Activated CD4-positive, alpha-beta T cell treated with anti-CD3 and anti-CD28 coated beads, Interleukin-2, amount 10 ng/mL, durations not matched to agents 7 days and 5 days (primary cell): ENCODE data around the gene GRK3. TPM values are rescaled to one million over a fixed set of nuclear protein-coding genes. Genes with fewer than 3 reads are reported as not detected.

ENCODE experiments used
- CTCF ChIA-PET: fragments of 350-600 bp; sonication (Branson Sonifier 250); formaldehyde crosslinking; loops from one replicate; lab custom pipeline; 2021; ENCODE audit warnings: antibody characterized with exemption; lab: Charles Lee
- POLR2A ChIA-PET: fragments of 350-600 bp; sonication (Branson Sonifier 250); formaldehyde crosslinking; loops from one replicate; lab custom pipeline; 2021; ENCODE audit warnings: antibody characterized with exemption; lab: Charles Lee
- DNase-seq: peaks from one replicate; pipeline ENCODE4 v3.0.0-alpha.2; 2020
- H3K27ac Mint-ChIP-seq: one replicate; pipeline ENCODE4 v1.8.0; 2021; ENCODE audit warnings: mild to moderate bottlenecking, moderate library complexity, mixed read lengths
- H3K27me3 Mint-ChIP-seq: one replicate; pipeline ENCODE4 v1.8.0; 2021; ENCODE audit warnings: mixed read lengths
- H3K36me3 Mint-ChIP-seq: one replicate; pipeline ENCODE4 v1.8.0; 2021; ENCODE audit warnings: low read depth, mixed read lengths
- H3K4me1 Mint-ChIP-seq: one replicate; pipeline ENCODE4 v1.8.0; 2021; ENCODE audit warnings: mixed read lengths
- H3K4me3 Mint-ChIP-seq: one replicate; pipeline ENCODE4 v1.8.0; 2021; ENCODE audit warnings: mild to moderate bottlenecking, moderate library complexity, mixed read lengths
- H3K9me3 Mint-ChIP-seq: one replicate; pipeline ENCODE4 v1.8.0; 2021; ENCODE audit warnings: mixed read lengths
- total RNA-seq, 2 experiments: library from RNA; stranded (reverse); gene quantifications; one replicate each; pipeline ENCODE4 v1.2.3, GENCODE V29; 2021

The GRK3 gene
- total RNA-seq, 2 experiments from 2014 or later: 23.4 to 24.2 TPM

DNA sequence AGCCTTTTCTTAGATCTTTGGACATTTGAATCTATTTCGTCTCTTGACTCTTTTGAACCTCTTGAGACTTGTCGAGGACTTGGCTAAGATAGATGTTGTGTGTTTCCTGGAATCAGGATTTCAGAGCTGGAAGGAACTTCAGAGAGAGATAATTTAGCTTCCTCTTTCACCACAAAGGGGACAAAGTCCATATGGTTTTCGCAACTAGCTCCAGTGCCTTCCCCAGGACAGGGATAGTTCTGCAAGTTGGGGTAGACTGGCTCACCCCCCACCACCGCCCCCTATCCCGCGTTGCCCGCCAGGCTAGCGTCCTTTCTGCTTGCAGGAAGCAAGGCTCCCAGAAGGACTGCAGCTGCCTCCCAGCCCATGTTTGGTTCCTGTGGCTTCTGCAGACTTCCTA, 101.8 kb downstream of the GRK3 start:
- Mint-ChIP-seq H3K27ac (no peak overlapping the region), H3K27me3 (no peaks in the 10 kb centered on the region), H3K9me3 (no peaks in the 10 kb centered on the region), H3K4me3 (no peak overlapping the region), H3K4me1 (peaks cover 11% of the 10 kb centered on the region), H3K36me3 (peaks cover 30% of the 10 kb centered on the region)
- POLR2A ChIA-PET: no interaction called here
- CTCF ChIA-PET: no interaction called here
- no peak for DNase-seq

DNA sequence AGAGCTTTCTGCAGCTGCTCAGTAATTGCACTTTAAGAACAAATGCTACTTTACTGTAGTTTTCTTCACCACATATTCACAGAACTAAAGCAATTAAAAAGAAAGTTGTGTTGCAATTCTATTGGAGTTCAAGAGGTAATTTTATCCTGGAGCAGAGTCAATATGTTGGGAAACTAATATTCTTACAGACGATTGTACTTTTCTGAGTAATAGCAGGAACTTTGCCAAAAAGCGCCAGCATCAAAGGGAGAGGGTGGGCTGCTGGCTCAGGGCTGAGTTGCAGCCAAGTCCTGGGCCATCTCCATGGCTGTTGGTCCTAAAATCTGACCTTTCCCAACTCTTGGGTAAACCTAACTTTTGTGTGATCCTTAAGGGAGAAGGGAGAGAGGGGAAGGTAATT, 104.0 kb downstream of the GRK3 start:
- Mint-ChIP-seq H3K4me1 (peaks cover 15% of the 10 kb centered on the region), H3K9me3 (no peaks in the 10 kb centered on the region), H3K27me3 (no peaks in the 10 kb centered on the region), H3K4me3 (no peak overlapping the region), H3K36me3 (peaks cover 35% of the 10 kb centered on the region), H3K27ac (no peak overlapping the region)
- CTCF ChIA-PET: interaction anchor here (0.6 to 0.7 kb wide), 2 partner anchors 39 to 1048 kb away, joined by 3 read pairs; no protein-coding TSS in a partner anchor
- DNase-seq: no peak
- POLR2A ChIA-PET: no interaction called here

DNA sequence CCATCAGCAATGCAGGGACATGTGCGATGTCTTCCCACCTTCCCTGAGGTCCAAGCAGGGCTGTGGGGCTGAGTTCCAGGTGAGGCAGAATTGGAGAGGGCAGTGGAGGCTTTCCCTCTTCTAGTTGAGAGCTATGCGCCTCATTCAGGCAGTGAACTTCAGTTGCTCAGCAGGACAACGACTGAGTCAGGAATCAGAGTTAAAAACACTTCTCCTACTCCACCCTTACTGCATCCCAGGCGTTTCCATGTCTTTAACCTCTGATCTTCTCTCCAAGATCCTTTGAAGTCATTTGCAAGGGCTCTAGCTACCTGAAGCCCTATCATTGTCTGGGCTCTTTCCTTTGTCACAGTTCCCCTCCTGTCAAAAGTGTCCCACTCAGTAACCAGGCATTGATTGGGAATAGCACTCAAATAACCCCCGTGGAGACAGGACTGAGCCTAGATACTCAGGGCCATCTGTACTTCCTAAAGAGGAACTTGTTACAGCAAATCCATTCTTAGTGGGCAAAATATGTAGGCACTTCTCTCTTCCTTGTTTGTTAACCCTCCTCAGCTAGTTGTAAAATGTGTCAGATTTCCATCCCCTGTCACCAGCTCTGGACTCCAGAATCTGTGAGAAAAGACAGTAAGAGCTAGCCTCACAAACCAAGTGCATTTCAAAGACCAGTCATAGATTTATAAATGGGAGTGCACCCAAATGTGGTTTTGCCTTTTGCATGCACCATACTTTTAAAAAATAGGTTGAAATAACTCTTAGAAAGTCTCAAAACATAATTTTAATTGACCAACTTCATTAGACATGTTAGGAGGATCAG, 105.0 kb downstream of the GRK3 start:
- Mint-ChIP-seq H3K36me3 (peaks cover 44% of the 10 kb centered on the region), H3K9me3 (no peaks in the 10 kb centered on the region), H3K27me3 (no peaks in the 10 kb centered on the region), H3K27ac (no peak overlapping the region), H3K4me1 (peaks cover 15% of the 10 kb centered on the region), H3K4me3 (no peak overlapping the region)
- ChIA-PET POLR2A (no interaction called here), CTCF (interaction anchor here (0.6 to 0.7 kb wide), 2 partner anchors 57 to 96 kb away, joined by 3 read pairs; no protein-coding TSS in a partner anchor)
- DNase-seq: no peak

DNA sequence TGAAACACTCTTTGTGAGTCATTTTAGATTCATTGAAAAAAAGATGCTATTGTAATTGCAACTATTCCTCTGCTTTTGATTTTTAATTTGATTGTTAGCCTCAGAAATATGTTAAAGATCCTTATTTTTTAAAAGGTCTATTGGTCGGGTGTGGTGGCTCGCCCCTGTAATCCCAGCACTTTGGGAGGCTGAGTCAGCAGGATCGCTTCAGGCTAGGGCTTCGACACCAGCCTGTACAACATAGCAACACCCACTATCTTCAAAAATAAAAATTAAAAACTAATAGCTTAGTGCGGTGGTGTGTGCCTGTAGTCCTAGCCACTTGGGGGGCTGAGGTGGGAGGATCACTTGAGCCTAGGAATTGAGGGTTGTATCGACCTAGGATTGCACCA, 105.6 kb downstream of the GRK3 start:
- Mint-ChIP-seq H3K9me3 (no peaks in the 10 kb centered on the region), H3K4me1 (peaks cover 15% of the 10 kb centered on the region), H3K27ac (no peak overlapping the region), H3K36me3 (peaks cover 42% of the 10 kb centered on the region), H3K27me3 (no peaks in the 10 kb centered on the region), H3K4me3 (no peak overlapping the region)
- ChIA-PET CTCF (no interaction called here), POLR2A (no interaction called here)
- DNase-seq: no peak

DNA sequence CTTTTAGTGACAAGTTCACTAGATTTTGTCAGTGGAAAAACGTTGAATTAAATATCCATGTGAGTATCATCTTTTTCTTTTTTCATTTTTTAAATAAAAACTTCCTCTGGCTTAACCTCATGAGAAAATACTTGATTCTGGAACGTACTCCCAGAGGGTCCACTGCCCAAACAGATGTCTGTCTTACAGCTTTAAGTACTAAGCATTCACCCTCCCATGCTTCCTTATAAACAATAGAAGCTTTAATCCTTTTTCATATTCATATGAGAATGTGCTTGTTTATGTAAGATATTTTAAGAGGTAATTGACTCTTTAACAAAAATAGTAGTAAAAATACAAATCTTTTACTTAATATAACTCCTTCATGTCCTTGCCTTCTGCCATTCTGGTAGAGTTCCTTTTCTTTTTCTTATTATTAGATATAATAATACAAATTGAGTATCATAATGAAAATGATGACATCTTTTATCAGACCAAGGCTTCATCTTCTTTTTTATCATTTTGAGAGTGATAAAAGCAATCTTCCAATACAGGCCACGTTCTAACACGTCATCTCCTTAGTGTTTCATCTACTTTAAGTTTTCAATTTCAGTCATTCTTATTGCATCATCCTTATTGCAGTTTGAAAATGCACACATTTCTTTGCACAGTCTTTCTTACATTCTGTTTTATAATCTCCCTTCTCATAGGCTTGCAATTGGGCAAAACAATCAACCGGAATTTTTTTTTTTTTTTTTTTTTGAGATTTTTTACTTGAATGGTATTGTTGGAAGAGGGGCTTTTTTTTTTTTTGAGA, 108.0 kb downstream of the GRK3 start:
- ChIA-PET POLR2A (no interaction called here), CTCF (interaction anchor here (1.4 kb wide), 1 partner anchor 39 kb away, joined by 3 read pairs; no protein-coding TSS in a partner anchor)
- no peaks in the 10 kb centered on the region for H3K9me3 Mint-ChIP-seq
- no peak for DNase-seq
- peaks cover 6% of the 10 kb centered on the region for H3K4me1 Mint-ChIP-seq
- no peak overlapping the region for H3K4me3 Mint-ChIP-seq
- H3K36me3 Mint-ChIP-seq: peaks cover 40% of the 10 kb centered on the region
- no peaks in the 10 kb centered on the region for H3K27me3 Mint-ChIP-seq
- no peak overlapping the region for H3K27ac Mint-ChIP-seq

DNA sequence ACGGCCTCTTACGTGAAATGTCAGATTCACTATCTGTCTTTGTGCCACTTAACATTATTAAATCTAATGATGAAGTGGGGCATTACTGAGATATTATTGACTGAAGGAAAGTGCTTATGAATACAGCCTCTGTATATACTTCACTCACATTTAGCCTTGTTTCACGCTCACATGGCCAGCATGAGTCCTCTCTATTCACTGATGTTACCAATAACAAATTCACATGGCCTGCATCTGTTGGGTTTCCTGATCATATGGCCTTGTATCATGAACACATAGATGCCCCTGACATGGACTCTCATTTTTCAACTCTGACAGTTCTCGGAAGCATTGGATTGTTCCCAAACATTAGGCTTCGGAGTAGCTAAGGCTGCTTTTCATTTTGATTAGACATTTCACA, 109.2 kb downstream of the GRK3 start:
- peaks cover 33% of the 10 kb centered on the region for H3K36me3 Mint-ChIP-seq
- CTCF ChIA-PET: interaction anchor here (0.8 kb wide), 1 partner anchor 12 kb away, joined by 3 read pairs; no protein-coding TSS in a partner anchor
- no peak for DNase-seq
- H3K4me3 Mint-ChIP-seq: no peak overlapping the region
- H3K27me3 Mint-ChIP-seq: no peaks in the 10 kb centered on the region
- H3K9me3 Mint-ChIP-seq: no peaks in the 10 kb centered on the region
- H3K4me1 Mint-ChIP-seq: peaks cover 6% of the 10 kb centered on the region
- H3K27ac Mint-ChIP-seq: no peak overlapping the region
- POLR2A ChIA-PET: no interaction called here

DNA sequence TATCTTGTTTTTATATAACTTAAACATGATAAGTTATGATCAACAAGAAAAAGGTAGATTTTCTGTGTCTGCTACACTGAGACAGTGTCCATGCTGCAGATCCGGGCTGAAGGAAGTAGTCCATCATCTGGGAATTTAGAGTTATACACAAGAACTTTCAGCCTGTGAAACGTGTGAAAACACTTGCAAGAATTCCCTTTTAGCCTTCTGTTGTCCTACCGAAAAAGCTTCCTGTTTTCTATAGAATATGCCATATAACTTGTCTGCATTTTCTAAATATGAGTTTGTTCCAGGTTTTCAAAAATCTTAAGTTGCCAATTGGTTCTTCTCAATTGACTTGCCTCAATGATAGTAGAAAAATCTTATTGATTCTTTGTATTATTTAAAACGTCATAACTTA, 113.2 kb downstream of the GRK3 start:
- no peak overlapping the region for H3K4me3 Mint-ChIP-seq
- peaks cover 24% of the 10 kb centered on the region for H3K36me3 Mint-ChIP-seq
- no peak overlapping the region for H3K27ac Mint-ChIP-seq
- ChIA-PET CTCF (interaction anchor here (0.6 to 1.1 kb wide), 2 partner anchors 30 to 108 kb away, joined by 3 to 4 read pairs; no protein-coding TSS in a partner anchor), POLR2A (no interaction called here)
- DNase-seq: no peak
- H3K4me1 Mint-ChIP-seq: peaks cover 2% of the 10 kb centered on the region
- no peaks in the 10 kb centered on the region for H3K9me3 Mint-ChIP-seq
- no peaks in the 10 kb centered on the region for H3K27me3 Mint-ChIP-seq

DNA sequence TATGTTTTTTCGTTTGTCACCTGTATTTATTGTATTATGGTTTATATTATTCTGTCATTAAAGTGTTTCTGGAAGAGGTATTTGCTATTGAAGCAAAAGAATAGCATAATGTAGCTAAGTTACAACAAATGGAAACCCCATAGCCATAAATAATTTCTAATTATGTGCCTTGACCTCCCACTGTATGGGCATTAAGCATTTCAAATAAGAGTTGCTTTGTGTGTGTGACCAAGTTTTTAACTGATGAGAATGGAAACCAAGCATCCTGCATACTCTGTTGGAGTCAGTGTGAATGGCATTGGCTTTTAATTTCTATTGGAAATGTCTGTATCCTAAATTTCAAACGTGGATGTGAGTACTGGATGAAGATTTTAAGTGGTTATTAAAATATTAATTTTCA, 115.6 kb downstream of the GRK3 start:
- Mint-ChIP-seq H3K27ac (no peak overlapping the region), H3K4me1 (no peaks in the 10 kb centered on the region), H3K9me3 (peaks cover 3% of the 10 kb centered on the region), H3K27me3 (no peaks in the 10 kb centered on the region), H3K4me3 (no peak overlapping the region), H3K36me3 (peaks cover 21% of the 10 kb centered on the region)
- ChIA-PET POLR2A (no interaction called here), CTCF (interaction anchor here (0.7 kb wide), 1 partner anchor 18 kb away, joined by 4 read pairs; no protein-coding TSS in a partner anchor)
- no peak for DNase-seq

DNA sequence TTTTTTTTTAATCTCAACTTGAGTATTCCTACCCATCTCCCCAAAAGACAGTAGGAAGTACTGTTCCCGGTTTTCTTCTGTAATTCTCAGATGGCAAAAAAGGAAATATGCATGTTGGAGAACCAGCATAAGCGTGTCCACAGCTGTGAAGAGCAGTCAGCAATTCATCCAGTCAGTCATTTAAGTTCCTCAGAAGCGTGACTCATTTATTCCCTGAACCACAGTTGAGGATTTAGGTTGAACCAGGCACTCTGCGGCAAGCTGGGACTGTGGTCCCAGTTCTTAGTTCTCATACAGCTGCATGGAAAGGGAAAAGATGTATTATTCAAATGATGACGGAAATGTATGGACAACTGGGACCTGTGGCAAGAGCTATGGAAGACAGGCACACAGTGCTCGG, 116.5 kb downstream of the GRK3 start:
- Mint-ChIP-seq H3K4me1 (no peaks in the 10 kb centered on the region), H3K27ac (no peak overlapping the region), H3K9me3 (peaks cover 3% of the 10 kb centered on the region), H3K27me3 (no peaks in the 10 kb centered on the region), H3K4me3 (no peak overlapping the region), H3K36me3 (peaks cover 17% of the 10 kb centered on the region)
- ChIA-PET CTCF (interaction anchor here (0.7 kb wide), 1 partner anchor 19 kb away, joined by 4 read pairs; no protein-coding TSS in a partner anchor), POLR2A (no interaction called here)
- DNase-seq: no peak

DNA sequence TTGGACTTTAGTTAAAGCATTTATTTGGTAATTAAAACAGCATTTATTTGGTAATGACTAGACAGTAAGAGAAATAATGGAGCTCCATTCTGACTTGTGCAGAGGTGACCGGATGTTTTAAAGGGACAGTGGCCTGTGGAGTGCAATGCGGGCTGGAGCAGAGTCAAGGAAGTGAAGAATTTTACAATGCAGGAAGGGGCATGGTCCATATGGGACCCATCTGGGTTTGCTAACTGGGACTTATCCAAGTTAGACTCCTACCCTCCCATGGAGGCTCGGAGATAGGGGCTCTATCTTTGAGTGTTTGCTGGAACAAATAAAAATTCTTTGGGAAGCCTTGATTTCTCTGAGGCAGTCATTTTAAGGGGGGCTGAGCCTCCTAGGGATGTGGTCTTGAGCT, 117.6 kb downstream of the GRK3 start:
- Mint-ChIP-seq H3K4me1 (no peaks in the 10 kb centered on the region), H3K4me3 (no peak overlapping the region), H3K9me3 (peaks cover 3% of the 10 kb centered on the region), H3K36me3 (peaks cover 17% of the 10 kb centered on the region), H3K27me3 (no peaks in the 10 kb centered on the region), H3K27ac (no peak overlapping the region)
- POLR2A ChIA-PET: no interaction called here
- DNase-seq: no peak
- CTCF ChIA-PET: interaction anchor here (1.3 to 1.4 kb wide), 2 partner anchors 13 to 15 kb away, joined by 3 read pairs; no protein-coding TSS in a partner anchor

DNA sequence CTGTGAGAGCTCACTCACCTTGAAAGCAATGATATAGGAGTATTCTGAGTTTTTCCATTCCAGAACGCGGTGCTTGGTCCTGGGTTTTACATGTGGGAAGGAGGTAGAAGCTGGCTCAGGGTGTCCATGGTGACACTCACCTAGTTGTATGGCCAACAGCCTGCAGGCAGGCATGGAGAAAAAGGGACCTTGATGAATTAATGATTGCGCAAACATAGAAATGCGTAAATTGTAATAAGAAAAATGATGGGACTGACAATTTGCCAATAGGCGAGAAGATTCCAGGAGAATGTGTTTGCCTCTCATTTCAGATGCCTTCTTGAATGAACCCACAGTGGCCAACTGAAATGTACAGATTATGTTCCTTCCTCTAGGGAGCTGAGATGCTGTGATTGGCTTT, 124.2 kb downstream of the GRK3 start:
- no peaks in the 10 kb centered on the region for H3K4me1 Mint-ChIP-seq
- no peaks in the 10 kb centered on the region for H3K27me3 Mint-ChIP-seq
- H3K27ac Mint-ChIP-seq: no peak overlapping the region
- POLR2A ChIA-PET: interaction anchor here (0.7 kb wide), 1 partner anchor 96 kb away, joined by 3 read pairs; no protein-coding TSS in a partner anchor
- no peak for DNase-seq
- H3K4me3 Mint-ChIP-seq: no peak overlapping the region
- H3K36me3 Mint-ChIP-seq: peaks cover 33% of the 10 kb centered on the region
- CTCF ChIA-PET: interaction anchor here (0.6 to 0.7 kb wide), 2 partner anchors 20 to 28 kb away, joined by 3 read pairs; no protein-coding TSS in a partner anchor
- no peaks in the 10 kb centered on the region for H3K9me3 Mint-ChIP-seq

DNA sequence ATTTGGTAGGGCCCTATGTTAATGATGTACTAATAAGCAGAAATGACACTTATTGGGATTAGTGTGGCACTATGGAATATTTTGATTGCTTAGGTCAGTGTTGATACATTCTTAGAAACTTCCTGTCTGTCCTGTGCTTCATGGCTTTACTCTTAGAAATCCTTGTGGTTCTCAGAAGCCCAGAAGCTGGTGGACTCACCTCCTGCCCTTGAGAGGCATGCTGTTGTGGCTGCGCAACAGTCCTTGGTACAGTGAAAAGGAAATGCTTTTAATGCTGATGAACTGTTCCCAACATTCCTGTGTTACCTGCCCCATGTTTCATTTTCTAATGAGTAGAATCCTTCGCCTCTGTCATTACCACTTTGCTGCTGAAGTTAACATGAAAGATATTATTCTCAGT, 125.2 kb downstream of the GRK3 start:
- no peaks in the 10 kb centered on the region for H3K27me3 Mint-ChIP-seq
- H3K4me3 Mint-ChIP-seq: no peak overlapping the region
- peaks cover 30% of the 10 kb centered on the region for H3K36me3 Mint-ChIP-seq
- CTCF ChIA-PET: no interaction called here
- no peak for DNase-seq
- H3K4me1 Mint-ChIP-seq: no peaks in the 10 kb centered on the region
- H3K9me3 Mint-ChIP-seq: no peaks in the 10 kb centered on the region
- no peak overlapping the region for H3K27ac Mint-ChIP-seq
- POLR2A ChIA-PET: no interaction called here

DNA sequence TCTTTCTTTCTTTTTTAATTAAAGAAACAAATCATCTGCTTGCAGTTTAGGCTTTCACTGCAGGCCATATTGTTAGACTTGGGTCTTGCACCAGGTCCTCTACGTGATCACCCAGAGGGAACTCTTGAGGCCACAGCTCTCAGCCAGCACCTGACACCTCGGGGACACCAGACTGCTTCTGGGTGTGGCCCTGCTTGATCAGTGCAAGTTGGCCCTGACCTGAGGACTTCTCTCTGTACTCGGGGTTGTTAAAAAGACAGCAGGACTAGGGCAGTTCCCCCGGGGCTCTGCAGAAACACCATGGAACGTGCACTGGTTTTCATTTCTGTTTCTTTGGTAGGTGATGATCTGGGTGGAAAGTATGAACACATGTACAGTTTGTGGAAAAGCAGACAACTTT, 126.3 kb downstream of the GRK3 start:
- no peak for DNase-seq
- peak overlapping the region; percentile 20 for H3K27ac Mint-ChIP-seq
- peaks cover 35% of the 10 kb centered on the region for H3K36me3 Mint-ChIP-seq
- POLR2A ChIA-PET: no interaction called here
- no peaks in the 10 kb centered on the region for H3K27me3 Mint-ChIP-seq
- H3K4me1 Mint-ChIP-seq: no peaks in the 10 kb centered on the region
- H3K4me3 Mint-ChIP-seq: no peak overlapping the region
- CTCF ChIA-PET: no interaction called here
- no peaks in the 10 kb centered on the region for H3K9me3 Mint-ChIP-seq
